GM08714 (cell line): ENCODE results near the gene AVPI1.
"Not testable (repeated sequence)": the region's sequence is repeated elsewhere in the genome, so short reads cannot be mapped to it uniquely, and the experiment has no call there.

Source experiments
- H3K4me3 ChIP-seq: fragments of 200-500 bp; sonication (Bioruptor generic); 2 replicates; pipeline ENCODE4 v1.5.1; 2014; ENCODE audit warnings: mild to moderate bottlenecking, low read length, inconsistent platforms
- ZNF274 ChIP-seq: IDR thresholded peaks from 2 replicates; pipeline ENCODE4 v1.6.1; 2012; ENCODE audit warnings: mild to moderate bottlenecking, low read depth, low read length

Gene AVPI1

GRCh38 chr10:97679594-97679993 is 7.4 kb downstream of the AVPI1 start:
- H3K4me3 ChIP-seq: no peak overlapping the region
- no peak for TF ChIP-seq ZNF274

GRCh38 chr10:97676770-97677581 is 10.1 kb downstream of the AVPI1 start:
- TF ChIP-seq ZNF274: no peak
- no peak overlapping the region for H3K4me3 ChIP-seq

GRCh38 chr10:97675222-97675621 is 11.8 kb downstream of the AVPI1 start:
- no peak overlapping the region for H3K4me3 ChIP-seq
- no peak for TF ChIP-seq ZNF274

GRCh38 chr10:97673736-97674525 is 13.1 kb downstream of the AVPI1 start:
- TF ChIP-seq ZNF274: no peak

GRCh38 chr10:97669571-97669970 is 17.5 kb downstream of the AVPI1 start:
- no peak for TF ChIP-seq ZNF274

More at GRCh38 chr10:97673736-97674525, 13.1 kb downstream of the AVPI1 start:
- no peak overlapping the region for H3K4me3 ChIP-seq

GRCh38 chr10:97667463-97667862 is 19.6 kb downstream of the AVPI1 start:
- TF ChIP-seq ZNF274: no peak
- no peak overlapping the region for H3K4me3 ChIP-seq

More at GRCh38 chr10:97669571-97669970, 17.5 kb downstream of the AVPI1 start:
- H3K4me3 ChIP-seq: no peak overlapping the region

GRCh38 chr10:97666992-97667391 is 20.0 kb downstream of the AVPI1 start:
- H3K4me3 ChIP-seq: no peak overlapping the region
- no peak for TF ChIP-seq ZNF274

GRCh38 chr10:97664282-97664850 is 22.7 kb downstream of the AVPI1 start:
- no peak overlapping the region for H3K4me3 ChIP-seq
- TF ChIP-seq ZNF274: no peak

- no peak for TF ChIP-seq ZNF274
- no peak overlapping the region for H3K4me3 ChIP-seq
Measured at GRCh38 chr10:97659589-97659988, 27.5 kb downstream of the AVPI1 start.

GRCh38 chr10:97656777-97657176 is 30.3 kb downstream of the AVPI1 start:
- H3K4me3 ChIP-seq: no peak overlapping the region
- TF ChIP-seq ZNF274: no peak

GRCh38 chr10:97651773-97652172 is 35.3 kb downstream of the AVPI1 start:
- TF ChIP-seq ZNF274: no peak
- no peak overlapping the region for H3K4me3 ChIP-seq

- H3K4me3 ChIP-seq: no peak overlapping the region
- TF ChIP-seq ZNF274: no peak
Measured at GRCh38 chr10:97650726-97651125, 36.3 kb downstream of the AVPI1 start.

- not testable (repeated sequence) for H3K4me3 ChIP-seq
Measured at GRCh38 chr10:97649405-97649750, 37.7 kb downstream of the AVPI1 start.

- H3K4me3 ChIP-seq: no peak overlapping the region
- TF ChIP-seq ZNF274: no peak
Measured at GRCh38 chr10:97648562-97649404, 38.3 kb downstream of the AVPI1 start.

GRCh38 chr10:97647556-97647955 is 39.5 kb downstream of the AVPI1 start:
- TF ChIP-seq ZNF274: no peak
- no peak overlapping the region for H3K4me3 ChIP-seq
